ENCODE measurements around the gene SND1.

Gene SND1

DNA sequence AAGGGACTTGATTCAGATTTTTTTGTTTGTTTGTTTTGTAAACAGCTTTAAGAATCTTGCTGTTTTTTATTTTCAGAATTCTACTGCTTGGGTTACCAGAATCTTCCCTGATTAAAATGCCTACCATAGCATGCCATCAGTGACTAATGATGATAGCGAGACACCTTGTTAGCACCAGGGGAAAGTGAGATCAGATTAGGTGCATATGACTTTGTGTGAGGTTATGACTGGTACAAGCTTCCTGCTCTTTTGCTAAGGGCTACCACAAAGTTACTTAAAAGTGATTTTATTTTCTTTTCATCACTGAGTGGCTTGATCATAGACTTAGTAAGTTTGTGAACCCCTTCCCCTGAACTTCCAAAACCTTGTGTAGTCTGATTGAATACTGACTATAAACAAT lies 93.5 kb downstream of the SND1 start:
- Histone ChIP-seq H3K9me3 (ENCODE audit: control insufficient read depth in 1 of 2, low read length in 2 of 2) (no peaks in the 10 kb centered on the region), H3K9ac (ENCODE audit: low read depth in 1 of 2, low read length in 2 of 2) (no peak overlapping the region), H3K4me1 (ENCODE audit: control insufficient read depth in 1 of 2, insufficient read depth in 2 of 2, low read length in 2 of 2) (no peaks in the 10 kb centered on the region), H3K36me3 (ENCODE audit: control insufficient read depth in 1 of 2, insufficient read depth in 2 of 2, low read length in 2 of 2) (peaks cover 0 to 25% of the 10 kb centered on the region in 2 donors), H3K27me3 (ENCODE audit: control insufficient read depth in 1 of 2, insufficient read depth in 2 of 2, low read length in 2 of 2) (no peaks in the 10 kb centered on the region), H3K27ac (ENCODE audit: low read depth, low read length) (no peak overlapping the region), H3K4me3 (ENCODE audit: low read depth in 1 of 2, low read length in 2 of 2) (no peak overlapping the region)

- Histone ChIP-seq H3K27me3 (ENCODE audit: control insufficient read depth in 1 of 2, insufficient read depth in 2 of 2, low read length in 2 of 2) (no peaks in the 10 kb centered on the region), H3K9ac (ENCODE audit: low read depth in 1 of 2, low read length in 2 of 2) (no peak overlapping the region), H3K4me3 (ENCODE audit: low read depth in 1 of 2, low read length in 2 of 2) (no peak overlapping the region), H3K9me3 (ENCODE audit: control insufficient read depth in 1 of 2, low read length in 2 of 2) (no peaks in the 10 kb centered on the region), H3K27ac (ENCODE audit: low read depth, low read length) (no peak overlapping the region), H3K4me1 (ENCODE audit: control insufficient read depth in 1 of 2, insufficient read depth in 2 of 2, low read length in 2 of 2) (no peaks in the 10 kb centered on the region), H3K36me3 (ENCODE audit: control insufficient read depth in 1 of 2, insufficient read depth in 2 of 2, low read length in 2 of 2) (peaks cover 0 to 10% of the 10 kb centered on the region in 2 donors)
Observed at GRCh38 chr7:127751062-127751461, 99.1 kb downstream of the SND1 start.

GRCh38 chr7:127751490-127752448 lies 99.8 kb downstream of the SND1 start:
- Histone ChIP-seq H3K27ac (ENCODE audit: low read depth, low read length) (no peak overlapping the region), H3K4me3 (ENCODE audit: low read depth in 1 of 2, low read length in 2 of 2) (no peak overlapping the region), H3K36me3 (ENCODE audit: control insufficient read depth in 1 of 2, insufficient read depth in 2 of 2, low read length in 2 of 2) (peaks cover 0 to 8% of the 10 kb centered on the region in 2 donors), H3K9ac (ENCODE audit: low read depth in 1 of 2, low read length in 2 of 2) (no peak overlapping the region), H3K9me3 (ENCODE audit: control insufficient read depth in 1 of 2, low read length in 2 of 2) (no peaks in the 10 kb centered on the region), H3K4me1 (ENCODE audit: control insufficient read depth in 1 of 2, insufficient read depth in 2 of 2, low read length in 2 of 2) (peaks cover 0 to 2% of the 10 kb centered on the region in 2 donors), H3K27me3 (ENCODE audit: control insufficient read depth in 1 of 2, insufficient read depth in 2 of 2, low read length in 2 of 2) (no peaks in the 10 kb centered on the region)

DNA sequence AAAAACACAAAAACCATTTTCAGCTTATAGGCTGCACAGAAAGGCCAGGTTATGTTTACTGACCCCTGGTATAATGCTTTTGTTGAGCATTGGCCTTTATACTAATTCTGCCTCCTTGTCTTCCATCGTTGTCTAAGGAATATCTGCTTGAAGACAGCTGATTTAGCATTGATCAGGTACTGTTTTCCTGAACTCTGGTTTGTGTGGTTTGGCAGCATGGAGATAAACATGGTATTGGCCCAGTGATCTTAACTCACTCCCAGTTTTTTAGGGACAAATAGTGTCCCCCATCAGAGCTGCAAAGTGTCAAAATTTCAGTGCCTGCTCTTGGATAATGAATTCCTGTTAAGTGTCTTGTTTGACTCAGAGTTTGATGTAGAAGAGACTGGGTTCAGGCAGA lies 100.8 kb downstream of the SND1 start:
- H3K4me3 ChIP-seq (ENCODE audit: low read depth in 1 of 2, low read length in 2 of 2), result no peak overlapping the region
- H3K36me3 ChIP-seq (ENCODE audit: control insufficient read depth in 1 of 2, insufficient read depth in 2 of 2, low read length in 2 of 2), result peaks cover 0 to 6% of the 10 kb centered on the region in 2 donors
- H3K27ac ChIP-seq (ENCODE audit: low read depth, low read length), result no peak overlapping the region
- H3K9ac ChIP-seq (ENCODE audit: low read depth in 1 of 2, low read length in 2 of 2), result no peak overlapping the region
- no peaks in the 10 kb centered on the region for H3K9me3 ChIP-seq (ENCODE audit: control insufficient read depth in 1 of 2, low read length in 2 of 2)
- peaks cover 0 to 2% of the 10 kb centered on the region in 2 donors for H3K4me1 ChIP-seq (ENCODE audit: control insufficient read depth in 1 of 2, insufficient read depth in 2 of 2, low read length in 2 of 2)
- no peaks in the 10 kb centered on the region for H3K27me3 ChIP-seq (ENCODE audit: control insufficient read depth in 1 of 2, insufficient read depth in 2 of 2, low read length in 2 of 2)

GRCh38 chr7:127754457-127754856 lies 102.5 kb downstream of the SND1 start:
- Histone ChIP-seq H3K27ac (ENCODE audit: low read depth, low read length) (no peak overlapping the region), H3K36me3 (ENCODE audit: control insufficient read depth in 1 of 2, insufficient read depth in 2 of 2, low read length in 2 of 2) (peaks cover 0 to 4% of the 10 kb centered on the region in 2 donors), H3K4me1 (ENCODE audit: control insufficient read depth in 1 of 2, insufficient read depth in 2 of 2, low read length in 2 of 2) (peaks cover 0 to 5% of the 10 kb centered on the region in 2 donors), H3K9ac (ENCODE audit: low read depth in 1 of 2, low read length in 2 of 2) (no peak overlapping the region), H3K4me3 (ENCODE audit: low read depth in 1 of 2, low read length in 2 of 2) (no peak overlapping the region), H3K9me3 (ENCODE audit: control insufficient read depth in 1 of 2, low read length in 2 of 2) (no peaks in the 10 kb centered on the region), H3K27me3 (ENCODE audit: control insufficient read depth in 1 of 2, insufficient read depth in 2 of 2, low read length in 2 of 2) (no peaks in the 10 kb centered on the region)

GRCh38 chr7:127755521-127755920 lies 103.5 kb downstream of the SND1 start:
- Histone ChIP-seq H3K36me3 (ENCODE audit: control insufficient read depth in 1 of 2, insufficient read depth in 2 of 2, low read length in 2 of 2) (no peaks in the 10 kb centered on the region), H3K9ac (ENCODE audit: low read depth in 1 of 2, low read length in 2 of 2) (no peak overlapping the region), H3K4me1 (ENCODE audit: control insufficient read depth in 1 of 2, insufficient read depth in 2 of 2, low read length in 2 of 2) (peaks cover 7 to 15% of the 10 kb centered on the region in 2 donors), H3K4me3 (ENCODE audit: low read depth in 1 of 2, low read length in 2 of 2) (no peak overlapping the region), H3K27ac (ENCODE audit: low read depth, low read length) (no peak overlapping the region), H3K27me3 (ENCODE audit: control insufficient read depth in 1 of 2, insufficient read depth in 2 of 2, low read length in 2 of 2) (no peaks in the 10 kb centered on the region), H3K9me3 (ENCODE audit: control insufficient read depth in 1 of 2, low read length in 2 of 2) (no peaks in the 10 kb centered on the region)

DNA sequence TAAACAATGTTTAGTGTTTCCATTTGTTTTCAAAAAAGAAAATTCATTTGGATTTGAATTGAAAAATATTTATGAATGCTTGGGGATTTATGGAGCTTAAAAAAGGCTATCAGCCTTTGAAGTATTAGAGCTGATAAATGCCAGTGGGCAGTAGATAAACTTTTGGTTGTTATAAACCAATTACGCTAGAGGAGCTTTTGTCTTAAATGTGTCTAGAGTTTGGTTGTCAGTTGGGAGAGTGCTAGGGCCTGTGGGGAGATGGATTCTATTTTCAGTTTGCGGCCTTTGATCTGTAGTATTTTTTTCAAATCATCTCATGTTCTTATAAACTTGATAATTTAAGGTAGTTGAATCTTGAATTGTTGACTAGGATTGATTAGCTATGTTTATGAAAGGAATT lies 104.0 kb downstream of the SND1 start:
- no peaks in the 10 kb centered on the region for H3K36me3 ChIP-seq (ENCODE audit: control insufficient read depth in 1 of 2, insufficient read depth in 2 of 2, low read length in 2 of 2)
- peaks cover 7 to 20% of the 10 kb centered on the region in 2 donors for H3K4me1 ChIP-seq (ENCODE audit: control insufficient read depth in 1 of 2, insufficient read depth in 2 of 2, low read length in 2 of 2)

GRCh38 chr7:127758105-127758504 lies 106.1 kb downstream of the SND1 start:
- Histone ChIP-seq H3K27me3 (ENCODE audit: control insufficient read depth in 1 of 2, insufficient read depth in 2 of 2, low read length in 2 of 2) (no peaks in the 10 kb centered on the region), H3K9me3 (ENCODE audit: control insufficient read depth in 1 of 2, low read length in 2 of 2) (no peaks in the 10 kb centered on the region), H3K4me3 (ENCODE audit: low read depth in 1 of 2, low read length in 2 of 2) (no peak overlapping the region), H3K9ac (ENCODE audit: low read depth in 1 of 2, low read length in 2 of 2) (no peak overlapping the region), H3K27ac (ENCODE audit: low read depth, low read length) (no peak overlapping the region), H3K36me3 (ENCODE audit: control insufficient read depth in 1 of 2, insufficient read depth in 2 of 2, low read length in 2 of 2) (no peaks in the 10 kb centered on the region), H3K4me1 (ENCODE audit: control insufficient read depth in 1 of 2, insufficient read depth in 2 of 2, low read length in 2 of 2) (peaks cover 7 to 20% of the 10 kb centered on the region in 2 donors)

More for the DNA sequence above, 104.0 kb downstream of the SND1 start:
- no peaks in the 10 kb centered on the region for H3K9me3 ChIP-seq (ENCODE audit: control insufficient read depth in 1 of 2, low read length in 2 of 2)
- H3K27ac ChIP-seq (ENCODE audit: low read depth, low read length), result no peak overlapping the region
- H3K4me3 ChIP-seq (ENCODE audit: low read depth in 1 of 2, low read length in 2 of 2), result no peak overlapping the region
- H3K27me3 ChIP-seq (ENCODE audit: control insufficient read depth in 1 of 2, insufficient read depth in 2 of 2, low read length in 2 of 2), result no peaks in the 10 kb centered on the region
- H3K9ac ChIP-seq (ENCODE audit: low read depth in 1 of 2, low read length in 2 of 2), result no peak overlapping the region

GRCh38 chr7:127758845-127759244 lies 106.9 kb downstream of the SND1 start:
- no peak overlapping the region for H3K9ac ChIP-seq (ENCODE audit: low read depth in 1 of 2, low read length in 2 of 2)
- no peak overlapping the region for H3K4me3 ChIP-seq (ENCODE audit: low read depth in 1 of 2, low read length in 2 of 2)
- no peaks in the 10 kb centered on the region for H3K27me3 ChIP-seq (ENCODE audit: control insufficient read depth in 1 of 2, insufficient read depth in 2 of 2, low read length in 2 of 2)
- peaks cover 7 to 20% of the 10 kb centered on the region in 2 donors for H3K4me1 ChIP-seq (ENCODE audit: control insufficient read depth in 1 of 2, insufficient read depth in 2 of 2, low read length in 2 of 2)
- H3K9me3 ChIP-seq (ENCODE audit: control insufficient read depth in 1 of 2, low read length in 2 of 2), result no peaks in the 10 kb centered on the region
- H3K36me3 ChIP-seq (ENCODE audit: control insufficient read depth in 1 of 2, insufficient read depth in 2 of 2, low read length in 2 of 2), result no peaks in the 10 kb centered on the region
- no peak overlapping the region for H3K27ac ChIP-seq (ENCODE audit: low read depth, low read length)

GRCh38 chr7:127759945-127760421 lies 108.0 kb downstream of the SND1 start:
- no peak overlapping the region for H3K27ac ChIP-seq (ENCODE audit: low read depth, low read length)
- H3K36me3 ChIP-seq (ENCODE audit: control insufficient read depth in 1 of 2, insufficient read depth in 2 of 2, low read length in 2 of 2), result no peaks in the 10 kb centered on the region
- peaks cover 7 to 20% of the 10 kb centered on the region in 2 donors for H3K4me1 ChIP-seq (ENCODE audit: control insufficient read depth in 1 of 2, insufficient read depth in 2 of 2, low read length in 2 of 2)
- no peaks in the 10 kb centered on the region for H3K27me3 ChIP-seq (ENCODE audit: control insufficient read depth in 1 of 2, insufficient read depth in 2 of 2, low read length in 2 of 2)
- no peak overlapping the region for H3K9ac ChIP-seq (ENCODE audit: low read depth in 1 of 2, low read length in 2 of 2)
- no peak overlapping the region for H3K4me3 ChIP-seq (ENCODE audit: low read depth in 1 of 2, low read length in 2 of 2)
- no peaks in the 10 kb centered on the region for H3K9me3 ChIP-seq (ENCODE audit: control insufficient read depth in 1 of 2, low read length in 2 of 2)

Data from duodenal mucosa (tissue), 2 donors.